SK-N-SH (cell line): ENCODE measurements around the gene LRMDA. TPM values are rescaled to one million over a fixed set of nuclear protein-coding genes. Genes with fewer than 3 reads are reported as not detected.

Experiments
- CTCF ChIA-PET: fragments of 300-600, 350-600 bp; formaldehyde crosslinking; extraction: SDS; loops from one replicate; lab custom pipeline; 2021; lab: Yijun Ruan, JAX
- POLR2A ChIA-PET: fragments of 350-600 bp; sonication (Branson Sonifier 250); formaldehyde crosslinking; extraction: SDS; loops from one replicate; lab custom pipeline; 2020; ENCODE audit warnings: antibody characterized with exemption, inconsistent platforms; lab: Yijun Ruan, JAX
- DNase-seq: peaks from one replicate; pipeline ENCODE4 v3.0.0; 2012
- H2AFZ ChIP-seq: fragments of 200-600 bp; sonication (generic); 2 replicates; pipeline ENCODE4 v1.8.1; 2016; ENCODE audit warnings: antibody characterized with exemption, mild to moderate bottlenecking, low read depth
- H3F3A ChIP-seq: fragments of 200-600 bp; sonication (generic); replicated peaks from 2 replicates; pipeline ENCODE3; 2016; ENCODE audit warnings: antibody characterized with exemption, mild to moderate bottlenecking; ENCODE audit not compliant: insufficient read depth
- H3K27ac ChIP-seq, 2 experiments: fragments of 200-500 bp in 1 of 2; fragments of 200-600 bp in 1 of 2; sonication (Bioruptor generic) in 1 of 2; sonication (generic), shearing (Covaris generic) in 1 of 2; 2 replicates each; pipeline versions ENCODE4 v1.5.1 to v1.6.1; 2014 to 2016; ENCODE audit warnings: low read depth in 2 of 2, inconsistent platforms in 1 of 2, low read length in 1 of 2, mild to moderate bottlenecking in 1 of 2, mixed read lengths in 1 of 2
- H3K27me3 ChIP-seq: fragments of 200-600 bp; sonication (generic), shearing (Covaris generic); 2 replicates; pipeline ENCODE4 v1.6.1; 2016; ENCODE audit warnings: mixed run types; ENCODE audit not compliant: insufficient read depth
- H3K36me3 ChIP-seq, 2 experiments: fragments of 200-500 bp in 1 of 2; fragments of 200-600 bp in 1 of 2; sonication (Bioruptor generic) in 1 of 2; sonication (generic) in 1 of 2; replicated peaks in 1 of 2; 2 replicates each; pipeline versions ENCODE3 to v1.5.1; 2014 to 2016; ENCODE audit warnings: low read length in 1 of 2, mild to moderate bottlenecking in 1 of 2; ENCODE audit not compliant: insufficient read depth in 2 of 2, control insufficient read depth in 1 of 2
- H3K4me1 ChIP-seq, 2 experiments: fragments of 200-500 bp in 1 of 2; fragments of 200-600 bp in 1 of 2; sonication (Bioruptor generic) in 1 of 2; sonication (generic), shearing (Covaris generic) in 1 of 2; 2 replicates each; pipeline versions ENCODE4 v1.5.1 to v1.6.1; 2014 to 2016; ENCODE audit warnings: low read depth in 1 of 2, low read length in 1 of 2, mixed run types in 1 of 2; ENCODE audit not compliant: insufficient read depth in 2 of 2, control insufficient read depth in 1 of 2
- H3K4me2 ChIP-seq: fragments of 200-600 bp; sonication (generic), shearing (Covaris generic); 2 replicates; pipeline ENCODE4 v1.6.1; 2017; ENCODE audit warnings: mixed run types
- H3K4me3 ChIP-seq, 2 experiments: fragments of 200-500 bp in 1 of 2; fragments of 200-600 bp in 1 of 2; sonication (Bioruptor generic) in 1 of 2; sonication (generic), shearing (Covaris generic) in 1 of 2; 2 replicates each; pipeline versions ENCODE4 v1.5.1 to v1.8.1; 2014 to 2016; ENCODE audit warnings: low read depth in 2 of 2, inconsistent platforms in 1 of 2, low read length in 1 of 2, mild to moderate bottlenecking in 1 of 2, mixed read lengths in 1 of 2, moderate library complexity in 1 of 2
- H3K79me2 ChIP-seq: fragments of 200-600 bp; sonication (generic); 2 replicates; pipeline ENCODE4 v1.8.1; 2017; ENCODE audit warnings: mild to moderate bottlenecking; ENCODE audit not compliant: insufficient read depth
- H3K9ac ChIP-seq: fragments of 200-600 bp; sonication (generic); 2 replicates; pipeline ENCODE4 v1.6.1; 2017; ENCODE audit warnings: mixed run types
- H3K9me2 ChIP-seq: fragments of 200-600 bp; sonication (generic); 2 replicates; pipeline ENCODE4 v1.6.1; 2017; ENCODE audit warnings: mixed run types
- H3K9me3 ChIP-seq: fragments of 200-600 bp; sonication (generic); 2 replicates; pipeline ENCODE4 v1.6.1; 2017; ENCODE audit warnings: mixed run types, mild to moderate bottlenecking, moderate library complexity
- H4K20me1 ChIP-seq: fragments of 200-600 bp; sonication (generic); 2 replicates; pipeline ENCODE4 v1.6.1; 2017; ENCODE audit warnings: mild to moderate bottlenecking, mixed run types; ENCODE audit not compliant: insufficient read depth
- EP300 ChIP-seq, 2 experiments: IDR thresholded peaks; 2 replicates each; pipeline versions ENCODE4 v1.4.0 to v1.6.1; 2012; ENCODE audit warnings: borderline replicate concordance in 1 of 2, low read depth in 1 of 2, low read length in 1 of 2
- FOXM1 ChIP-seq: IDR thresholded peaks from 2 replicates; pipeline ENCODE4 v1.4.0; 2012; ENCODE audit warnings: low read depth, mild to moderate bottlenecking
- GABPA ChIP-seq: IDR thresholded peaks from 2 replicates; pipeline ENCODE4 v1.4.0; 2012; ENCODE audit warnings: low read depth, mild to moderate bottlenecking
- GATA2 ChIP-seq: sonication (generic); formaldehyde crosslinking; IDR thresholded peaks from 2 replicates; pipeline ENCODE4 v1.5.0; 2020; ENCODE audit warnings: mild to moderate bottlenecking, missing genetic modification reagents
- MEF2A ChIP-seq: IDR thresholded peaks from 2 replicates; pipeline ENCODE4 v1.4.0; 2012; ENCODE audit warnings: low read depth, borderline replicate concordance
- RAD21 ChIP-seq: IDR thresholded peaks from 2 replicates; pipeline ENCODE4 v1.6.1; 2012; ENCODE audit warnings: mild to moderate bottlenecking, low read length
- RCOR1 ChIP-seq: fragments of 150-350 bp; IDR thresholded peaks from 2 replicates; pipeline ENCODE4 v1.6.1; 2017; ENCODE audit warnings: antibody characterized with exemption, low read length
- RFX5 ChIP-seq: IDR thresholded peaks from 2 replicates; pipeline ENCODE4 v1.6.1; 2012; ENCODE audit warnings: mild to moderate bottlenecking, improper control_type of control experiment, low read length
- RXRA ChIP-seq: IDR thresholded peaks from 2 replicates; pipeline ENCODE4 v1.4.0; 2012; ENCODE audit warnings: low read depth, mild to moderate bottlenecking, borderline replicate concordance
- SMC3 ChIP-seq: IDR thresholded peaks from 2 replicates; pipeline ENCODE4 v1.6.1; 2012; ENCODE audit warnings: low read depth, low read length, improper control_type of control experiment
- WGBS: methylation state at CpG from one replicate; pipeline ENCODE4 v1.1.6; 2017; ENCODE audit warnings: low lambda C conversion rate; 5-methylcytosine and 5-hydroxymethylcytosine counted together
- polyA plus RNA-seq, 3 experiments: library from polyadenylated mRNA; depleted of rRNA; stranded (reverse); fragments of >200 nt; gene quantifications; 2 replicates each; pipeline ENCODE4 v1.2.3, GENCODE V29; 2012
- TF ChIP-seq, protein P1 (sequence below): IDR thresholded peaks from 2 replicates; pipeline ENCODE4 v1.4.0; 2012; ENCODE audit warnings: low read depth, borderline replicate concordance
- TF ChIP-seq, protein P2 (sequence below): fragments of 150-350 bp; IDR thresholded peaks from 2 replicates; pipeline ENCODE4 v1.6.1; 2017; ENCODE audit warnings: antibody characterized with exemption, low read length, low read depth, borderline replicate concordance
- TF ChIP-seq, protein P3 (sequence below): fragments of 200-600 bp; sonication (generic); IDR thresholded peaks from 2 replicates; pipeline ENCODE4 v1.6.1; 2017; ENCODE audit warnings: antibody characterized with exemption, mild to moderate bottlenecking, moderate library complexity

LRMDA gene
- polyA plus RNA-seq, 1 of the 3 experiments (the other 2 are of a cell fraction): 0.95 TPM

DNA sequence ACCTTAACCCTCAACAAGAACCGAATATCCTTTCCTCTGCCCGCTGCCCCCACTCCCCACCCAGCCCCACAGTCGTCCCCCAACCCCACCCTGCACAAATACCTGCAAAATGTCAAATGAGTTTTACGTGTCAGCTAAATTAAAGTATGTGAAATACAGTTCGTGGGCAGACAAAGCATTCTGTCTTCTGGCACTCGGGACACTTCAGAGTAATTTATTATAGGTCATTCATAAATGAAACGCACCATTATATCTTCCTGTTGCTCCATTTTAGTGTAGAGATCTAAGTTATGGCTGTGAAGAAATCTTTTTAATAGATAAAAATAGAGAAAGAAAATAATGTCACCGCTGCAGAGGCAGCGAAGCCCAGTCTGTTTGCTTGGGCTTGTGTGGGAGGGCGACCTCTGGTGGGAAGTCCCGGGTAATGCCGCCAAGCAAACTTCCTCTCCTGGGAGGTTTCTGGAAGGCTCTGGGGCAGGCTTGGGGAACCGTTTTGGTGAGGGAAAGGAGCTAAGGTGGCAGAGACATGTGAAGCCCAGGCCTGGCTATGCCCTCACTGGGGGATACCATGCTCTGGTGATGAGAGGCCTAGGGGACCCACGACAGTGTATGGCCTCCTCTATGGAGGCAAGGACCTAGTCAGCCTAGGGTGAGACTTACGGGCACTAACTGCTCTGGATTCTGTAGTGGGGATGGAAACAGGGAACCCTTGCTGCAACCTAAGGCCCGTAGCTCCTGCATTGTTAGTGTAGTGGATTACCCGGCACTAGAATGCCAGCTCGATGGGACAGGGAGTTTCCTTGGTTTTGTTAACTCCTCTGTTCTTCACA, 604.9 kb downstream of the LRMDA start:
- TF ChIP-seq, protein P1, sequence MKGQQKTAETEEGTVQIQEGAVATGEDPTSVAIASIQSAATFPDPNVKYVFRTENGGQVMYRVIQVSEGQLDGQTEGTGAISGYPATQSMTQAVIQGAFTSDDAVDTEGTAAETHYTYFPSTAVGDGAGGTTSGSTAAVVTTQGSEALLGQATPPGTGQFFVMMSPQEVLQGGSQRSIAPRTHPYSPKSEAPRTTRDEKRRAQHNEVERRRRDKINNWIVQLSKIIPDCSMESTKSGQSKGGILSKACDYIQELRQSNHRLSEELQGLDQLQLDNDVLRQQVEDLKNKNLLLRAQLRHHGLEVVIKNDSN: no peak
- TF ChIP-seq EP300 (IDR thresholded peaks at IDR 0.05; ENCODE audit: borderline replicate concordance in 1 of 2, low read depth in 1 of 2, low read length in 1 of 2): 0 out of 4 replicates have a peak, but pooled peaks of 1 of the 2 experiments have one; percentile 29
- no peak for TF ChIP-seq RFX5
- TF ChIP-seq, protein P2, sequence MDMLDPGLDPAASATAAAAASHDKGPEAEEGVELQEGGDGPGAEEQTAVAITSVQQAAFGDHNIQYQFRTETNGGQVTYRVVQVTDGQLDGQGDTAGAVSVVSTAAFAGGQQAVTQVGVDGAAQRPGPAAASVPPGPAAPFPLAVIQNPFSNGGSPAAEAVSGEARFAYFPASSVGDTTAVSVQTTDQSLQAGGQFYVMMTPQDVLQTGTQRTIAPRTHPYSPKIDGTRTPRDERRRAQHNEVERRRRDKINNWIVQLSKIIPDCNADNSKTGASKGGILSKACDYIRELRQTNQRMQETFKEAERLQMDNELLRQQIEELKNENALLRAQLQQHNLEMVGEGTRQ: no peak
- TF ChIP-seq MEF2A: no peak
- peak; percentile 89 for TF ChIP-seq SMC3
- 0 out of 2 replicates have a peak, but pooled peaks have one; percentile 12 for TF ChIP-seq GATA2 (CRISPR knock-in tag)
- no peak for TF ChIP-seq FOXM1
- TF ChIP-seq GABPA: no peak
- TF ChIP-seq RXRA: no peak
- TF ChIP-seq, protein P3, sequence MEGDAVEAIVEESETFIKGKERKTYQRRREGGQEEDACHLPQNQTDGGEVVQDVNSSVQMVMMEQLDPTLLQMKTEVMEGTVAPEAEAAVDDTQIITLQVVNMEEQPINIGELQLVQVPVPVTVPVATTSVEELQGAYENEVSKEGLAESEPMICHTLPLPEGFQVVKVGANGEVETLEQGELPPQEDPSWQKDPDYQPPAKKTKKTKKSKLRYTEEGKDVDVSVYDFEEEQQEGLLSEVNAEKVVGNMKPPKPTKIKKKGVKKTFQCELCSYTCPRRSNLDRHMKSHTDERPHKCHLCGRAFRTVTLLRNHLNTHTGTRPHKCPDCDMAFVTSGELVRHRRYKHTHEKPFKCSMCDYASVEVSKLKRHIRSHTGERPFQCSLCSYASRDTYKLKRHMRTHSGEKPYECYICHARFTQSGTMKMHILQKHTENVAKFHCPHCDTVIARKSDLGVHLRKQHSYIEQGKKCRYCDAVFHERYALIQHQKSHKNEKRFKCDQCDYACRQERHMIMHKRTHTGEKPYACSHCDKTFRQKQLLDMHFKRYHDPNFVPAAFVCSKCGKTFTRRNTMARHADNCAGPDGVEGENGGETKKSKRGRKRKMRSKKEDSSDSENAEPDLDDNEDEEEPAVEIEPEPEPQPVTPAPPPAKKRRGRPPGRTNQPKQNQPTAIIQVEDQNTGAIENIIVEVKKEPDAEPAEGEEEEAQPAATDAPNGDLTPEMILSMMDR: peak; percentile 91
- TF ChIP-seq RAD21: peak; percentile 95
- TF ChIP-seq RCOR1: 0 out of 2 replicates have a peak, but pooled peaks have one; percentile 12

More for the DNA sequence above, 604.9 kb downstream of the LRMDA start:
- DNase-seq: peak; percentile 81
- H3K9ac ChIP-seq: no peak overlapping the region
- H3K27ac ChIP-seq: no peak overlapping the region
- no peaks in the 10 kb centered on the region for H3K79me2 ChIP-seq
- H3K36me3 ChIP-seq: no peaks in the 10 kb centered on the region
- H3F3A ChIP-seq: no peaks in the 10 kb centered on the region
- no peaks in the 10 kb centered on the region for H3K27me3 ChIP-seq
- H3K9me3 ChIP-seq: no peaks in the 10 kb centered on the region
- H3K9me2 ChIP-seq: no peaks in the 10 kb centered on the region
- H3K4me1 ChIP-seq: peaks cover 0 to 27% of the 10 kb centered on the region in 2 experiments; a peak in 2 of 4 replicates
- H3K4me3 ChIP-seq: peak overlapping the region in 1 of 2 experiments; percentile 45; a peak in 1 of 4 replicates
- ChIA-PET CTCF (interaction anchor here (0.5 to 2.8 kb wide), 67 partner anchors 9 to 1075 kb away, joined by 3 to 32 read pairs (median 3); partner anchors contain the start of gene ZNF503), POLR2A (interaction anchor here (2.0 kb wide), 1 partner anchor 635 kb away, joined by 8 read pairs; the partner anchor contains the start of gene ZNF503)
- H3K4me2 ChIP-seq: no peak overlapping the region
- WGBS: 33% methylated on average over 17 of the region's 18 CpGs
- H2AFZ ChIP-seq: peak overlapping the region; percentile 73; the same call in 1 of the 2 replicates
- no peaks in the 10 kb centered on the region for H4K20me1 ChIP-seq
